SK-N-SH (cell line): ENCODE measurements around the gene BAG1. TPM values are rescaled to one million over a fixed set of nuclear protein-coding genes. Genes with fewer than 3 reads are reported as not detected.
A peak's percentile ranks its signal among the peaks of the same experiment; 100 is the strongest.

ENCODE experiments used
- CTCF ChIA-PET: fragments of 300-600, 350-600 bp; formaldehyde crosslinking; extraction: SDS; loops from one replicate; lab custom pipeline; 2021; lab: Yijun Ruan, JAX
- POLR2A ChIA-PET: fragments of 350-600 bp; sonication (Branson Sonifier 250); formaldehyde crosslinking; extraction: SDS; loops from one replicate; lab custom pipeline; 2020; ENCODE audit warnings: antibody characterized with exemption, inconsistent platforms; lab: Yijun Ruan, JAX
- DNase-seq: peaks from one replicate; pipeline ENCODE4 v3.0.0; 2012
- H2AFZ ChIP-seq: fragments of 200-600 bp; sonication (generic); 2 replicates; pipeline ENCODE4 v1.8.1; 2016; ENCODE audit warnings: antibody characterized with exemption, mild to moderate bottlenecking, low read depth
- H3F3A ChIP-seq: fragments of 200-600 bp; sonication (generic); replicated peaks from 2 replicates; pipeline ENCODE3; 2016; ENCODE audit warnings: antibody characterized with exemption, mild to moderate bottlenecking; ENCODE audit not compliant: insufficient read depth
- H3K27ac ChIP-seq, 2 experiments: fragments of 200-500 bp in 1 of 2; fragments of 200-600 bp in 1 of 2; sonication (Bioruptor generic) in 1 of 2; sonication (generic), shearing (Covaris generic) in 1 of 2; 2 replicates each; pipeline versions ENCODE4 v1.5.1 to v1.6.1; 2014 to 2016; ENCODE audit warnings: low read depth in 2 of 2, inconsistent platforms in 1 of 2, low read length in 1 of 2, mild to moderate bottlenecking in 1 of 2, mixed read lengths in 1 of 2
- H3K27me3 ChIP-seq: fragments of 200-600 bp; sonication (generic), shearing (Covaris generic); 2 replicates; pipeline ENCODE4 v1.6.1; 2016; ENCODE audit warnings: mixed run types; ENCODE audit not compliant: insufficient read depth
- H3K36me3 ChIP-seq, 2 experiments: fragments of 200-500 bp in 1 of 2; fragments of 200-600 bp in 1 of 2; sonication (Bioruptor generic) in 1 of 2; sonication (generic) in 1 of 2; replicated peaks in 1 of 2; 2 replicates each; pipeline versions ENCODE3 to v1.5.1; 2014 to 2016; ENCODE audit warnings: low read length in 1 of 2, mild to moderate bottlenecking in 1 of 2; ENCODE audit not compliant: insufficient read depth in 2 of 2, control insufficient read depth in 1 of 2
- H3K4me1 ChIP-seq, 2 experiments: fragments of 200-500 bp in 1 of 2; fragments of 200-600 bp in 1 of 2; sonication (Bioruptor generic) in 1 of 2; sonication (generic), shearing (Covaris generic) in 1 of 2; 2 replicates each; pipeline versions ENCODE4 v1.5.1 to v1.6.1; 2014 to 2016; ENCODE audit warnings: low read depth in 1 of 2, low read length in 1 of 2, mixed run types in 1 of 2; ENCODE audit not compliant: insufficient read depth in 2 of 2, control insufficient read depth in 1 of 2
- H3K4me2 ChIP-seq: fragments of 200-600 bp; sonication (generic), shearing (Covaris generic); 2 replicates; pipeline ENCODE4 v1.6.1; 2017; ENCODE audit warnings: mixed run types
- H3K4me3 ChIP-seq, 2 experiments: fragments of 200-500 bp in 1 of 2; fragments of 200-600 bp in 1 of 2; sonication (Bioruptor generic) in 1 of 2; sonication (generic), shearing (Covaris generic) in 1 of 2; 2 replicates each; pipeline versions ENCODE4 v1.5.1 to v1.8.1; 2014 to 2016; ENCODE audit warnings: low read depth in 2 of 2, inconsistent platforms in 1 of 2, low read length in 1 of 2, mild to moderate bottlenecking in 1 of 2, mixed read lengths in 1 of 2, moderate library complexity in 1 of 2
- H3K79me2 ChIP-seq: fragments of 200-600 bp; sonication (generic); 2 replicates; pipeline ENCODE4 v1.8.1; 2017; ENCODE audit warnings: mild to moderate bottlenecking; ENCODE audit not compliant: insufficient read depth
- H3K9ac ChIP-seq: fragments of 200-600 bp; sonication (generic); 2 replicates; pipeline ENCODE4 v1.6.1; 2017; ENCODE audit warnings: mixed run types
- H3K9me2 ChIP-seq: fragments of 200-600 bp; sonication (generic); 2 replicates; pipeline ENCODE4 v1.6.1; 2017; ENCODE audit warnings: mixed run types
- H3K9me3 ChIP-seq: fragments of 200-600 bp; sonication (generic); 2 replicates; pipeline ENCODE4 v1.6.1; 2017; ENCODE audit warnings: mixed run types, mild to moderate bottlenecking, moderate library complexity
- H4K20me1 ChIP-seq: fragments of 200-600 bp; sonication (generic); 2 replicates; pipeline ENCODE4 v1.6.1; 2017; ENCODE audit warnings: mild to moderate bottlenecking, mixed run types; ENCODE audit not compliant: insufficient read depth
- EP300 ChIP-seq, 2 experiments: IDR thresholded peaks; 2 replicates each; pipeline versions ENCODE4 v1.4.0 to v1.6.1; 2012; ENCODE audit warnings: borderline replicate concordance in 1 of 2, low read depth in 1 of 2, low read length in 1 of 2
- JUND ChIP-seq: IDR thresholded peaks from 2 replicates; pipeline ENCODE4 v1.4.0; 2012
- NRF1 ChIP-seq: IDR thresholded peaks from 2 replicates; pipeline ENCODE4 v1.6.1; 2012; ENCODE audit warnings: low read depth, mild to moderate bottlenecking, low read length
- WGBS: methylation state at CpG from one replicate; pipeline ENCODE4 v1.1.6; 2017; ENCODE audit warnings: low lambda C conversion rate; 5-methylcytosine and 5-hydroxymethylcytosine counted together
- polyA plus RNA-seq, 3 experiments: library from polyadenylated mRNA; depleted of rRNA; stranded (reverse); fragments of >200 nt; gene quantifications; 2 replicates each; pipeline ENCODE4 v1.2.3, GENCODE V29; 2012
- TF ChIP-seq, protein P1 (sequence below): IDR thresholded peaks from 2 replicates; pipeline ENCODE4 v1.4.0; 2012; ENCODE audit warnings: low read depth, borderline replicate concordance

Gene BAG1
- polyA plus RNA-seq, 1 of the 3 experiments (the other 2 are of a cell fraction) = 49.9 TPM

DNA sequence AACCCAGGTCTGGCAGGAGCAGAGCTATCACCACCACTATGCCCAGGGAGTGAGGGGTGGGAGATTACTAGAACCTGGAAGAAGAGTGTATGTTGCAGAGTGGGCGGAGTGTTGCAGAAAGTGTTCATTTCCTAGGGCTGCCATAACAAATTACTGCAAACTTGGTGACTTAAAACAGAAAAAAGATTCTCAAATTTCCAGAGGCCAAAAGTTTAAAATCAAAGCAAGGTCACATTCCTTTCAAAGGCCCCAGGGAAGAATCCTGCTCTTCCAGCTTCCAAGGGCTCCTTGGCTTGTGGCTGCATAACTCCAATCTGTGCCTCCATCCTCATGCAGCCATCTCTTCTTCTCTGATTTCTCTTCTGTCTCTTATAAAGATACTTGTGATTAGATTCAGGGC is 55.1 kb downstream of the BAG1 start (continued):
- TF ChIP-seq, protein P1, sequence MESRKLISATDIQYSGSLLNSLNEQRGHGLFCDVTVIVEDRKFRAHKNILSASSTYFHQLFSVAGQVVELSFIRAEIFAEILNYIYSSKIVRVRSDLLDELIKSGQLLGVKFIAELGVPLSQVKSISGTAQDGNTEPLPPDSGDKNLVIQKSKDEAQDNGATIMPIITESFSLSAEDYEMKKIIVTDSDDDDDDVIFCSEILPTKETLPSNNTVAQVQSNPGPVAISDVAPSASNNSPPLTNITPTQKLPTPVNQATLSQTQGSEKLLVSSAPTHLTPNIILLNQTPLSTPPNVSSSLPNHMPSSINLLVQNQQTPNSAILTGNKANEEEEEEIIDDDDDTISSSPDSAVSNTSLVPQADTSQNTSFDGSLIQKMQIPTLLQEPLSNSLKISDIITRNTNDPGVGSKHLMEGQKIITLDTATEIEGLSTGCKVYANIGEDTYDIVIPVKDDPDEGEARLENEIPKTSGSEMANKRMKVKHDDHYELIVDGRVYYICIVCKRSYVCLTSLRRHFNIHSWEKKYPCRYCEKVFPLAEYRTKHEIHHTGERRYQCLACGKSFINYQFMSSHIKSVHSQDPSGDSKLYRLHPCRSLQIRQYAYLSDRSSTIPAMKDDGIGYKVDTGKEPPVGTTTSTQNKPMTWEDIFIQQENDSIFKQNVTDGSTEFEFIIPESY = no peak
- TF ChIP-seq EP300 (IDR thresholded peaks at IDR 0.05; ENCODE audit: borderline replicate concordance in 1 of 2, low read depth in 1 of 2, low read length in 1 of 2) = peak in 1 of 2 experiments; percentile 17; a peak in 1 of 4 replicates
- TF ChIP-seq JUND = no peak

DNA sequence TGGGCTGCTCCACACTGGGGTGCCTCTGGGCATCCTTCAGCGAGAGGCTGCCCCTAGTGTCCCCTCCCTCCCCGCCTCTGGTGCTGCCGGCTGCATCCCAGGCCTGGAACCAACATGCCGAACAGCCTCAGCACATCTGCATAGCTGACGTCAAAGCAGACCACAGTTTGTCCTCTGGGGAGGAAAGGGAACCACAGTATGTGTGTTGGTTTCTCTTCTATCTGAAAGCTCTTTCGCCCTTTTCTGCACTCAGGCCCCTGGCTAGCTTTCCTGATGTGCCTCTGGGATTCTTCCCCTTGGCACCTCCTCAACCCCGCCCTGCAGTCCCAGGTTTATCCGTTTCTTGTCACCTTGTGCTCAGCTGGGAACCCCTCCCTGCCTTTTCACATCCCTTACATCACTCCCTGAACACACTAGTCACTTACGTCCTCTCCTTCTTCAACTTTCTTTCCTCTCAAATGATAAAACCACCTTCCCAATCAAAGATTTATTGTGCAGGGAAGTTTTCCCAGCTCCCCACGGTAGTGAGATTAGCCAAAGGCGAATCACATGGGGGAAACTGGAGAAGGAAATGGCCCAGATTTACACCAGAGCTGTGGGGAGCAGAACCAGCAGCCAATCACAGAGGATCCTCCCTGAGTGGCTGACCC is 61.8 kb downstream of the BAG1 start:
- no peak overlapping the region for H3K27ac ChIP-seq
- H4K20me1 ChIP-seq = no peaks in the 10 kb centered on the region
- TF ChIP-seq NRF1 = no peak
- TF ChIP-seq, all 33 proteins: peak for 0
- Histone ChIP-seq H3K4me2 (no peak overlapping the region), H3K36me3 (no peaks in the 10 kb centered on the region), H3K4me1 (no peaks in the 10 kb centered on the region; a peak in 1 of 4 replicates), H3K27me3 (no peaks in the 10 kb centered on the region; the same call in 1 of the 2 replicates), H3K9ac (no peak overlapping the region), H3K9me2 (no peaks in the 10 kb centered on the region), H3F3A (no peaks in the 10 kb centered on the region), H2AFZ (no peak overlapping the region), H3K9me3 (no peaks in the 10 kb centered on the region), H3K4me3 (no peak overlapping the region), H3K79me2 (no peaks in the 10 kb centered on the region)
- ChIA-PET CTCF (interaction anchor here (2.1 kb wide), 1 partner anchor 24 kb away, joined by 4 read pairs; no protein-coding TSS in a partner anchor), POLR2A (no interaction called here)
- WGBS = 75% methylated on average over 11 of the region's 11 CpGs
- no peak for DNase-seq

Other genes starting within 250 kb of the BAG1 start
- 103 and 125 TPM in 2 replicates for gene DNAJA1, start 239.4 kb downstream of the BAG1 start, polyA plus RNA-seq (2012; rRNA removed)
- 9.8 and 12.4 TPM in 2 replicates for gene SMU1, start 188.0 kb downstream of the BAG1 start, polyA plus RNA-seq (2012; rRNA removed)
- 36.2 and 36.3 TPM in 2 replicates for gene B4GALT1, start 97.4 kb downstream of the BAG1 start, polyA plus RNA-seq (2012; rRNA removed)
- not detected in 2 replicates for gene SPINK4, start 24.5 kb downstream of the BAG1 start, polyA plus RNA-seq (2012; rRNA removed)
- gene CHMP5, start 341 bp upstream of the BAG1 start, polyA plus RNA-seq (2012; rRNA removed) = 88.3 and 112 TPM in 2 replicates
- 19.6 and 27.6 TPM in 2 replicates for gene NFX1, start 25.8 kb upstream of the BAG1 start, polyA plus RNA-seq (2012; rRNA removed)
- gene AQP7, start 137.9 kb upstream of the BAG1 start, polyA plus RNA-seq (2012; rRNA removed) = 0.05 TPM in 1 of 2 replicates, not detected in the other
- gene AQP3, start 182.9 kb upstream of the BAG1 start, polyA plus RNA-seq (2012; rRNA removed) = 0.52 and 0.64 TPM in 2 replicates
- gene NOL6, start 209.2 kb upstream of the BAG1 start, polyA plus RNA-seq (2012; rRNA removed) = 52.2 and 61.3 TPM in 2 replicates